ENCODE measurements around the gene CRYAB.

Gene CRYAB

DNA sequence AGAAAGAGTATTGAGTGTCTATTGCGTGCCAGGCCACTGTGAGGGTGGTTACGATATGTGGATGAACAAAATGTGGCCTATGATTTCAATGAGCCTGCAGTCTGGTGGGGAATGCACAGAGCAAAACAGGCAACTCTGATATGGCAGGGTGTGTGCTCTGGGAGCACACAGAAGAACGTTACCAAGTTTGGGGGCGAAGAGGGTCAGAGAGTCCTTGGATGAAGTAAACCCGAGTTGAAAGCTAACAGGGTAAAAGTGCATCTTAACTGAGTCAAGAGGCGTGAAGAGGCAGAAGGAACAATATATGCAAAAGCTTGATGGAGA lies 32.0 kb downstream of the CRYAB start:
- DNase-seq (ENCODE audit: extremely low read depth, insufficient read length): no peak
- TF ChIP-seq, protein P1, sequence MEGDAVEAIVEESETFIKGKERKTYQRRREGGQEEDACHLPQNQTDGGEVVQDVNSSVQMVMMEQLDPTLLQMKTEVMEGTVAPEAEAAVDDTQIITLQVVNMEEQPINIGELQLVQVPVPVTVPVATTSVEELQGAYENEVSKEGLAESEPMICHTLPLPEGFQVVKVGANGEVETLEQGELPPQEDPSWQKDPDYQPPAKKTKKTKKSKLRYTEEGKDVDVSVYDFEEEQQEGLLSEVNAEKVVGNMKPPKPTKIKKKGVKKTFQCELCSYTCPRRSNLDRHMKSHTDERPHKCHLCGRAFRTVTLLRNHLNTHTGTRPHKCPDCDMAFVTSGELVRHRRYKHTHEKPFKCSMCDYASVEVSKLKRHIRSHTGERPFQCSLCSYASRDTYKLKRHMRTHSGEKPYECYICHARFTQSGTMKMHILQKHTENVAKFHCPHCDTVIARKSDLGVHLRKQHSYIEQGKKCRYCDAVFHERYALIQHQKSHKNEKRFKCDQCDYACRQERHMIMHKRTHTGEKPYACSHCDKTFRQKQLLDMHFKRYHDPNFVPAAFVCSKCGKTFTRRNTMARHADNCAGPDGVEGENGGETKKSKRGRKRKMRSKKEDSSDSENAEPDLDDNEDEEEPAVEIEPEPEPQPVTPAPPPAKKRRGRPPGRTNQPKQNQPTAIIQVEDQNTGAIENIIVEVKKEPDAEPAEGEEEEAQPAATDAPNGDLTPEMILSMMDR (IDR thresholded peaks at IDR 0.05; ENCODE audit: insufficient read depth, low read length, poor library complexity, severe bottlenecking): no peak
- Histone ChIP-seq H3K27me3 (replicated peaks; ENCODE audit: control insufficient read depth, insufficient read depth, low read length) (no peaks in the 10 kb centered on the region), H3K4me3 (replicated peaks; ENCODE audit: low read depth, low read length) (peak overlapping the region; percentile 87), H3K36me3 (ENCODE audit: control insufficient read depth, insufficient read depth, low read length) (peaks cover 3% of the 10 kb centered on the region; the same call in 1 of the 2 replicates)

DNA sequence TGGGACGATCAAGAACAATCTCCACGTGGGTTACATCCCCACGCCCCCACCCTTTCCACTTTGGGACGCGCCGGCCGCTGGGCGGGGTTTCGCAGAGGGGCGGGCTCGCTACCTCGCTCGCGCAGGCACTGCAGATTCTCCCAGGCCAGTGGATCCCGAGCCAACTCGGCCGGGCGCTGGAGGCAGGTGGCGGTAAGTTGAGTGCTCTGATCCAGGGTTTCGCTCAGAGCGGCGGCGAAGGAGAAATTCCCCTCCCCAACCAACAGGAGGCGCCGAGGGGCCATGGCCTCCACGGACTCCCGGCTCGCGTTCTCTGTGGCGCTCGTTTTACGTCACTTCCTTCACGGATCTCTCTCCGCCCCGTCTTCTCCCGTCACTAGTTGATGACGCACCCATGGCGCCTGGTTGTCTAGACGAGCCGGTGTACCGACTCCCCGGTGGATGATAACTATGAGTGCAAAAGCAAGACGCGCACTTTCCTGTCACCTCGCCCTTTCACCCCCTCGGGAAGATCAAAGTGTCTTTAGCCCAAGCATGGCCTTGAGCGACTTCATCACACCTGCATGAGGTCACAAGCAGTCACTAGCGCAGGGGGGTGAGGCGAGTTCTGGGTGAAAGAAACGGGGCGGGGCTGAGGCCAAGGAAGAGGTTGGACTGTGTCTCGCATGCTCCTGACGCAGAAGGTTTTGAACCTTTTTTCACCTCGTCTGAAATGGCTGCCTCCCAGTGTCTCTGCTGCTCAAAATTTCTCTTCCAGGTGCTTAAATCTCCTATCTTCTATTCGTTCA lies 32.5 kb downstream of the CRYAB start, which contains the start of the genes CFAP68 and FDXACB1:
TSS of gene CFAP68 (plus strand) at position 693 of the 788 bp plus-strand sequence. CDS start at position 713, 20 bp downstream.
TSS of gene FDXACB1 (minus strand) at position 317 of the 788 bp plus-strand sequence. CDS start at position 284, 33 bp downstream.
- TF ChIP-seq, protein P1 (IDR thresholded peaks at IDR 0.05; ENCODE audit: insufficient read depth, low read length, poor library complexity, severe bottlenecking): peak; percentile 99
- Histone ChIP-seq H3K4me3 (replicated peaks; ENCODE audit: low read depth, low read length) (peak within 1 kb of the TSS; percentile 87), H3K27me3 (replicated peaks; ENCODE audit: control insufficient read depth, insufficient read depth, low read length) (no peaks in the 10 kb centered on the region), H3K36me3 (ENCODE audit: control insufficient read depth, insufficient read depth, low read length) (peaks cover 3% of the 10 kb centered on the region; the same call in 1 of the 2 replicates)
- DNase-seq (ENCODE audit: extremely low read depth, insufficient read length): peak; percentile 94

DNA sequence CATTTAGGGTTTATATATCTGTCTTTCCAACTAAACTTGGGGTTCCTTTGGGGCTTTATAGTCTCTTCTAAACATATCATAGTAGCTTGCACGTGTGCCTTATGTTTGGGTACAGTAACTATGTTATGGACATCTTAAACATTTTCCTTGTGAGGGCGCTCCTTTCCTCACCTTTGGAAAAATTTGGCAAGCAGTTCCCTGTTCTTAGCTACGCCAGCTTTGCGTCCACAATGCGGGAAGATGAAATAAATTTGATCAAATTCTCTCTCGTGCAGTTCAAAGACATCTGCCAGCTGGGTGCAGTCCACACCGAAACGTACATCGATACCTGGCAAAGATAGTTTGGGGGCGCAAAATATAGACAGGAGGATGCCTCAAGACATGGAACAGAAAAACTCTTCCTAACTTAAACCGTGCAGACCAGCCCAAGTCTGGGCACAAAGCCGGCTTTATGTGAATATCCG lies 33.2 kb downstream of the CRYAB start:
- DNase-seq (ENCODE audit: extremely low read depth, insufficient read length): no peak
- TF ChIP-seq, protein P1 (IDR thresholded peaks at IDR 0.05; ENCODE audit: insufficient read depth, low read length, poor library complexity, severe bottlenecking): no peak
- Histone ChIP-seq H3K36me3 (ENCODE audit: control insufficient read depth, insufficient read depth, low read length) (peaks cover 3% of the 10 kb centered on the region; the same call in 1 of the 2 replicates), H3K27me3 (replicated peaks; ENCODE audit: control insufficient read depth, insufficient read depth, low read length) (no peaks in the 10 kb centered on the region), H3K4me3 (replicated peaks; ENCODE audit: low read depth, low read length) (peak overlapping the region; percentile 87)

DNA sequence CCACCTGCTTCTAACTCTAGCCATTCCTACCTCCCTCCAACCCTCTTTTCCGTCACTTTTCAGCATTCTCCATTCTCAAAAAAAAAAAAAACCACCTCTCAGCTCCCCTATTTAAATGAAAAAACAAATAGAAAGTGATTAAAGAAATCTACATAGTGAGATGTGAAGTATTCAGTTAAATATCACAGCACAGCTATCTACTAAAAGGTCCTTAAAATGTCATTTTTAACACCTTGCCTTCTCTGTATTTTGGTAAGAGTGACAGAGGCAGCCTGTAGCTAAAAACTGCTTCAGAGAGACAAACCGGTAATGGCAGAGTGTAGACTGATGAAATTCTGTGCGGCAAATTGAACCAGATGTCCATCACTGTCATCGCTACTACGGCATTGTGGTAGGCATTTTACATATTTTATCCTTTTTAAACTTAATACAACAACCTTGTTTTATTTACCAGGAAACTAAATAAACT lies 39.8 kb downstream of the CRYAB start:
- H3K4me3 ChIP-seq (replicated peaks; ENCODE audit: low read depth, low read length): peak overlapping the region; percentile 70
- TF ChIP-seq, protein P1 (IDR thresholded peaks at IDR 0.05; ENCODE audit: insufficient read depth, low read length, poor library complexity, severe bottlenecking): no peak
- DNase-seq (ENCODE audit: extremely low read depth, insufficient read length): peak; percentile 3

DNA sequence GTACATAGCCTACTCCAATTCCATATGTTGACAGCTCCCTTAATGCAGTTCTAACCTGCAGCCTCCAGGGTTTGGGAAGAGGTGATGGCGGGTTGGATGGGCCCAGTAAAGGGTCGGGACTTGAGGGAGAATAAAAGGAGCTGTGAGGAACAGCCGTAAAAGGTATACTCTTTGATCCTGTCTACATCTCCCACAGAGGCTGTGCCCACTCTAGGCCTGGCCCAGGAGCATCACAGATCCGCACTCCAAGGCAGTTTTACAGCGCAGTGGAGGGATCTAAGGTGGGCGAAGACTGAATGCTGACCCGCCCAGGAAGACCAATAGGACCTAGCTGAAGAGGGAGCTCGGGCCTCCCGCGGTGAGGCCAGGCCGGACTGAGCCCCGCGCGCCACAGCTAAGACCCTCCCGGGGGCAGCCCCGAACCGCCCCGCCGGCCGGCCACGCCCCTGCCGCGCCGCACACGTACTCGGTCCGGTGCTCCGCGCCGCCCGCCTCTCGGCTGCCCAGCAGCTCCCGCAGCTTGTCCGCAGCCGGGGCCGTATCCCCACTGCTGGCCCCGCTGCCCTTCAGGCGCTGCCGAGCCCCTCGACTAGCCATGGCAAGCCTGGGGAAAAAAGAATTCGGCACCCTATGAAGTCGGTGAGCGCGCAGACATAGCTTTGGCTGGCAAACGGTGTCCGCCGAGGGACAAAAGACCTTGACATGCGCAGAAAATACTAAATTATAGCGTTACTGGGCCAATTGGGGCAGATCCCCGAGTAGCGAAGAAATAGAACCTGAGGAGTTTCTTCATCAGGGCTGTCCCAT lies 40.5 kb downstream of the CRYAB start, which contains the start of gene ALG9:
TSS of gene ALG9 (minus strand) at position 696 of the 807 bp plus-strand sequence. CDS start at position 597, 99 bp downstream.
- TF ChIP-seq, protein P1 (IDR thresholded peaks at IDR 0.05; ENCODE audit: insufficient read depth, low read length, poor library complexity, severe bottlenecking): no peak
- Histone ChIP-seq H3K4me3 (replicated peaks; ENCODE audit: low read depth, low read length) (peak within 1 kb of the TSS; percentile 70), H3K36me3 (ENCODE audit: control insufficient read depth, insufficient read depth, low read length) (peaks cover 8% of the 10 kb centered on the region), H3K27me3 (replicated peaks; ENCODE audit: control insufficient read depth, insufficient read depth, low read length) (no peaks in the 10 kb centered on the region)
- peak; percentile 89 for DNase-seq (ENCODE audit: extremely low read depth, insufficient read length)

More for the DNA sequence above, 39.8 kb downstream of the CRYAB start:
- Histone ChIP-seq H3K36me3 (ENCODE audit: control insufficient read depth, insufficient read depth, low read length) (peaks cover 6% of the 10 kb centered on the region), H3K27me3 (replicated peaks; ENCODE audit: control insufficient read depth, insufficient read depth, low read length) (no peaks in the 10 kb centered on the region)

Data from GM06990 (cell line).